A549 (cell line): Measurements from ENCODE around the gene DDB1. TPM values are rescaled to one million over a fixed set of nuclear protein-coding genes. Genes with fewer than 3 reads are reported as not detected.

Source experiments
- ATAC-seq, 2 experiments: fragments of 200-7000 bp in 1 of 2; fragments of >200 bp in 1 of 2; cut with Nextera tagmentation in 1 of 2; cut with Tn5 transposase in 1 of 2; 3 replicates each; pipeline versions ENCODE4 v1.8.0 to v1.9.1; 2018 to 2020; ENCODE audit warnings: mild to moderate bottlenecking in 1 of 2, moderate library complexity in 1 of 2
- CTCF ChIA-PET: fragments of 300-600 bp; sonication (Branson Sonifier 250); formaldehyde crosslinking; extraction: SDS; loops from one replicate; lab custom pipeline; 2021; ENCODE audit warnings: antibody characterized with exemption, inconsistent platforms; lab: Yijun Ruan, JAX
- POLR2A ChIA-PET: fragments of 350-600 bp; formaldehyde crosslinking; extraction: SDS; loops from one replicate; lab custom pipeline; 2021; ENCODE audit warnings: antibody characterized with exemption, inconsistent platforms; lab: Yijun Ruan, JAX
- DNase-seq, 2 experiments: peaks; one replicate each; pipeline versions ENCODE4 v3.0.0 to v3.0.0-alpha.2; 2011 to 2016; ENCODE audit warnings: low read depth in 1 of 2, low spot score in 1 of 2
- FAIRE-seq: peaks from 2 replicates; lab custom pipeline; 2011; peaks lifted over from hg19 to GRCh38; lab: Jason Lieb, UNC
- H3K27ac ChIP-seq, 2 experiments: fragments of >200 bp; sonication (Bioruptor Twin); formaldehyde crosslinking; 3 replicates each; pipeline ENCODE4 v1.5.1; 2016 to 2017
- H3K4me1 ChIP-seq: fragments of >200 bp; sonication (Bioruptor Twin); formaldehyde crosslinking; 3 replicates; pipeline ENCODE4 v1.6.1; 2016
- H3K4me2 ChIP-seq: fragments of >200 bp; sonication (Bioruptor Twin); formaldehyde crosslinking; 3 replicates; pipeline ENCODE4 v1.6.1; 2016
- H3K4me3 ChIP-seq: fragments of >200 bp; sonication (Bioruptor Twin); formaldehyde crosslinking; 3 replicates; pipeline ENCODE4 v1.5.1; 2016
- H3K9me3 ChIP-seq: fragments of >200 bp; sonication (Bioruptor Twin); formaldehyde crosslinking; 3 replicates; pipeline ENCODE4 v1.6.1; 2016
- BHLHE40 ChIP-seq: IDR thresholded peaks from 2 replicates; pipeline ENCODE4 v1.6.1; 2012; ENCODE audit warnings: low read depth, low read length, inconsistent platforms
- CBX8 ChIP-seq: fragments of 200-600 bp; sonication (generic); IDR thresholded peaks from 2 replicates; pipeline ENCODE4 v1.6.1; 2016
- CEBPB ChIP-seq, 2 experiments: fragments of >200 bp in 1 of 2; sonication (Bioruptor Twin) in 1 of 2; formaldehyde crosslinking in 1 of 2; IDR thresholded peaks; 2 replicates each; pipeline ENCODE4 v1.6.1; 2012 to 2016
- CHD2 ChIP-seq: fragments of 150-350 bp; IDR thresholded peaks from 2 replicates; pipeline ENCODE4 v1.6.1; 2014; ENCODE audit warnings: low read length; ENCODE audit not compliant: partially characterized antibody
- EHF ChIP-seq: fragments of 250-450 bp; sonication (Bioruptor Pico); IDR thresholded peaks from 2 replicates; pipeline ENCODE4 v1.5.0; 2020; ENCODE audit warnings: mild to moderate bottlenecking
- EP300 ChIP-seq, 2 experiments: fragments of >200 bp; sonication (Bioruptor Twin); formaldehyde crosslinking; IDR thresholded peaks; 2 replicates in 1 of 2; 3 replicates in 1 of 2; pipeline ENCODE4 v1.6.1; 2016 to 2017
- ESRRA ChIP-seq: fragments of 150-350 bp; IDR thresholded peaks from 2 replicates; pipeline ENCODE4 v1.6.1; 2014; ENCODE audit warnings: mild to moderate bottlenecking, low read length, borderline replicate concordance
- FOXS1 ChIP-seq: fragments of 250-450 bp; sonication (Bioruptor Pico); IDR thresholded peaks from 2 replicates; pipeline ENCODE4 v1.5.0; 2020; ENCODE audit warnings: mild to moderate bottlenecking, moderate library complexity
- GATA3 ChIP-seq: IDR thresholded peaks from 2 replicates; pipeline ENCODE4 v1.6.1; 2012; ENCODE audit warnings: borderline replicate concordance
- HDAC2 ChIP-seq: fragments of 200-600 bp; sonication (generic); IDR thresholded peaks from 2 replicates; pipeline ENCODE4 v1.6.1; 2016
- HOXA7 ChIP-seq: fragments of 250-450 bp; sonication (Bioruptor Pico); IDR thresholded peaks from 2 replicates; pipeline ENCODE4 v1.5.0; 2020; ENCODE audit warnings: mild to moderate bottlenecking, moderate library complexity
- JUNB ChIP-seq: fragments of >200 bp; sonication (Bioruptor Twin); formaldehyde crosslinking; IDR thresholded peaks from 2 replicates; pipeline ENCODE4 v1.6.1; 2016
- KDM1A ChIP-seq: fragments of 200-600 bp; sonication (generic); IDR thresholded peaks from 2 replicates; pipeline ENCODE4 v1.6.1; 2016; ENCODE audit warnings: low read depth, mild to moderate bottlenecking
- MAFK ChIP-seq: fragments of 450-650 bp; IDR thresholded peaks from 2 replicates; pipeline ENCODE4 v1.6.1; 2014; ENCODE audit not compliant: partially characterized antibody
- MAZ ChIP-seq: fragments of 150-350 bp; IDR thresholded peaks from 2 replicates; pipeline ENCODE4 v1.6.1; 2014; ENCODE audit warnings: antibody characterized with exemption, low read depth, low read length, borderline replicate concordance
- NFE2L2 ChIP-seq: fragments of 150-350 bp; conservative IDR thresholded peaks from 2 replicates; pipeline ENCODE4 v1.6.1; 2014; ENCODE audit warnings: low read length
- NR3C1 ChIP-seq: fragments of >200 bp; sonication (Bioruptor Twin); formaldehyde crosslinking; IDR thresholded peaks from 3 replicates; pipeline ENCODE4 v1.6.1; 2017
- POLR2A ChIP-seq: IDR thresholded peaks from 2 replicates; pipeline ENCODE4 v1.6.1; 2012; ENCODE audit warnings: mild to moderate bottlenecking, low read length
- SMC3 ChIP-seq: fragments of >200 bp; sonication (Bioruptor Twin); formaldehyde crosslinking; IDR thresholded peaks from 3 replicates; pipeline ENCODE4 v1.6.1; 2018; ENCODE audit warnings: inconsistent platforms
- SREBF2 ChIP-seq: fragments of 450-650 bp; IDR thresholded peaks from 2 replicates; pipeline ENCODE4 v1.6.1; 2014; ENCODE audit warnings: mild to moderate bottlenecking, moderate library complexity
- TP53 ChIP-seq: fragments of 250-450 bp; sonication (Bioruptor Pico); IDR thresholded peaks from 2 replicates; pipeline ENCODE4 v1.5.0; 2021; ENCODE audit warnings: mild to moderate bottlenecking, moderate library complexity
- ZC3H11A ChIP-seq: fragments of 450-650 bp; IDR thresholded peaks from 2 replicates; pipeline ENCODE4 v1.6.1; 2014; ENCODE audit warnings: antibody characterized with exemption, mild to moderate bottlenecking
- ZSCAN20 ChIP-seq: fragments of 250-450 bp; sonication (Bioruptor Pico); IDR thresholded peaks from 2 replicates; pipeline ENCODE4 v1.8.0; 2022; ENCODE audit warnings: mild to moderate bottlenecking, moderate library complexity
- WGBS: methylation state at CpG from one replicate; pipeline ENCODE4 v1.1.6; 2017; ENCODE audit errors: missing lambda C conversion rate; 5-methylcytosine and 5-hydroxymethylcytosine counted together
- polyA plus RNA-seq, 4 experiments: library from polyadenylated mRNA; depleted of rRNA in 3 of 4; stranded (reverse); fragments of >200 nt; fragmentation: RNase III in 1 of 4; extraction: RNeasy Plus Mini Kit Qiagen cat#74134 plus additional on column Dnase treatment in 1 of 4; gene quantifications; 2 replicates in 3 of 4; 3 replicates in 1 of 4; pipeline ENCODE4 v1.2.3, GENCODE V29; 2011 to 2017
- TF ChIP-seq, protein P1 (sequence below): fragments of 200-600 bp; sonication (generic); IDR thresholded peaks from 2 replicates; pipeline ENCODE4 v1.6.1; 2016; ENCODE audit warnings: antibody characterized with exemption, mild to moderate bottlenecking, moderate library complexity
- TF ChIP-seq, protein P2 (sequence below): fragments of 450-650 bp; IDR thresholded peaks from 2 replicates; pipeline ENCODE4 v1.6.1; 2014; ENCODE audit warnings: antibody characterized with exemption
- TF ChIP-seq, protein P3 (sequence below): IDR thresholded peaks from 2 replicates; pipeline ENCODE4 v1.6.1; 2012; ENCODE audit warnings: low read depth, borderline replicate concordance
- TF ChIP-seq, protein P4 (sequence below): IDR thresholded peaks from 2 replicates; pipeline ENCODE4 v1.6.1; 2012
- TF ChIP-seq, protein P5 (sequence below): IDR thresholded peaks from 2 replicates; pipeline ENCODE4 v1.6.1; 2012
- TF ChIP-seq, protein P6 (sequence below): fragments of 250-450 bp; sonication (Bioruptor Pico); IDR thresholded peaks from 2 replicates; pipeline ENCODE4 v1.5.0; 2021; ENCODE audit warnings: mild to moderate bottlenecking, moderate library complexity, borderline replicate concordance

DDB1 gene
- polyA plus RNA-seq, 2 of the 4 experiments (the other 2 are of a cell fraction): 149 to 222 TPM

DNA sequence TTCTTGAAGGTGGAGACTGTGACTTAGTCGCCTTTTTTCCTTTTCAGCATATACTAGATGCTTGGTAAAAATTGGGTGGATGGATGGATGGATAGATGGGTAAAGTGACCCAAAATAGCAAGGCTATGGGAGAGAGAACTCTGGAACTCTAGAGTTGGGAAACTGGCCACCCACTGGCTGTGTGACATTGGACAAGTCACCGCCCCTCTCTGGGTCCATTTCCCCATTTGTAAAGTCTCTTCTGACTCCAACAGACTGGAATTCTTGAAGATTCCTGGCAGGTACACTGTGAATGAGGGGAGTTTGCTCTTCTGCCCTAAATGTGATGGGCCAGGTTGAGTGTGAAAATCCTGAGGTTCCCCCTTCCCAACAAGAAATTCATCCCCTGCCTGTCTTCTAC is 8.1 kb upstream of the DDB1 start:
- TF ChIP-seq, protein P1, sequence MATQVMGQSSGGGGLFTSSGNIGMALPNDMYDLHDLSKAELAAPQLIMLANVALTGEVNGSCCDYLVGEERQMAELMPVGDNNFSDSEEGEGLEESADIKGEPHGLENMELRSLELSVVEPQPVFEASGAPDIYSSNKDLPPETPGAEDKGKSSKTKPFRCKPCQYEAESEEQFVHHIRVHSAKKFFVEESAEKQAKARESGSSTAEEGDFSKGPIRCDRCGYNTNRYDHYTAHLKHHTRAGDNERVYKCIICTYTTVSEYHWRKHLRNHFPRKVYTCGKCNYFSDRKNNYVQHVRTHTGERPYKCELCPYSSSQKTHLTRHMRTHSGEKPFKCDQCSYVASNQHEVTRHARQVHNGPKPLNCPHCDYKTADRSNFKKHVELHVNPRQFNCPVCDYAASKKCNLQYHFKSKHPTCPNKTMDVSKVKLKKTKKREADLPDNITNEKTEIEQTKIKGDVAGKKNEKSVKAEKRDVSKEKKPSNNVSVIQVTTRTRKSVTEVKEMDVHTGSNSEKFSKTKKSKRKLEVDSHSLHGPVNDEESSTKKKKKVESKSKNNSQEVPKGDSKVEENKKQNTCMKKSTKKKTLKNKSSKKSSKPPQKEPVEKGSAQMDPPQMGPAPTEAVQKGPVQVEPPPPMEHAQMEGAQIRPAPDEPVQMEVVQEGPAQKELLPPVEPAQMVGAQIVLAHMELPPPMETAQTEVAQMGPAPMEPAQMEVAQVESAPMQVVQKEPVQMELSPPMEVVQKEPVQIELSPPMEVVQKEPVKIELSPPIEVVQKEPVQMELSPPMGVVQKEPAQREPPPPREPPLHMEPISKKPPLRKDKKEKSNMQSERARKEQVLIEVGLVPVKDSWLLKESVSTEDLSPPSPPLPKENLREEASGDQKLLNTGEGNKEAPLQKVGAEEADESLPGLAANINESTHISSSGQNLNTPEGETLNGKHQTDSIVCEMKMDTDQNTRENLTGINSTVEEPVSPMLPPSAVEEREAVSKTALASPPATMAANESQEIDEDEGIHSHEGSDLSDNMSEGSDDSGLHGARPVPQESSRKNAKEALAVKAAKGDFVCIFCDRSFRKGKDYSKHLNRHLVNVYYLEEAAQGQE: no peak
- TF ChIP-seq CHD2: no peak
- TF ChIP-seq MAZ: no peak
- no peak for TF ChIP-seq MAFK
- TF ChIP-seq SREBF2: no peak
- TF ChIP-seq, protein P2, sequence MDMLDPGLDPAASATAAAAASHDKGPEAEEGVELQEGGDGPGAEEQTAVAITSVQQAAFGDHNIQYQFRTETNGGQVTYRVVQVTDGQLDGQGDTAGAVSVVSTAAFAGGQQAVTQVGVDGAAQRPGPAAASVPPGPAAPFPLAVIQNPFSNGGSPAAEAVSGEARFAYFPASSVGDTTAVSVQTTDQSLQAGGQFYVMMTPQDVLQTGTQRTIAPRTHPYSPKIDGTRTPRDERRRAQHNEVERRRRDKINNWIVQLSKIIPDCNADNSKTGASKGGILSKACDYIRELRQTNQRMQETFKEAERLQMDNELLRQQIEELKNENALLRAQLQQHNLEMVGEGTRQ: no peak
- no peak for TF ChIP-seq GATA3
- no peak for TF ChIP-seq EHF (CRISPR knock-in tag)
- TF ChIP-seq BHLHE40: no peak
- TF ChIP-seq, protein P3, sequence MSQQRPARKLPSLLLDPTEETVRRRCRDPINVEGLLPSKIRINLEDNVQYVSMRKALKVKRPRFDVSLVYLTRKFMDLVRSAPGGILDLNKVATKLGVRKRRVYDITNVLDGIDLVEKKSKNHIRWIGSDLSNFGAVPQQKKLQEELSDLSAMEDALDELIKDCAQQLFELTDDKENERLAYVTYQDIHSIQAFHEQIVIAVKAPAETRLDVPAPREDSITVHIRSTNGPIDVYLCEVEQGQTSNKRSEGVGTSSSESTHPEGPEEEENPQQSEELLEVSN: no peak
- no peak for TF ChIP-seq FOXS1
- no peak for TF ChIP-seq CBX8
- TF ChIP-seq POLR2A: no peak
- TF ChIP-seq, protein P4, sequence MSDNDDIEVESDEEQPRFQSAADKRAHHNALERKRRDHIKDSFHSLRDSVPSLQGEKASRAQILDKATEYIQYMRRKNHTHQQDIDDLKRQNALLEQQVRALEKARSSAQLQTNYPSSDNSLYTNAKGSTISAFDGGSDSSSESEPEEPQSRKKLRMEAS: no peak
- no peak for TF ChIP-seq CEBPB (IDR thresholded peaks at IDR 0.05)
- DNase-seq (no peak), ATAC-seq (no peak), FAIRE-seq (no peak)
- WGBS: 90% methylated on average over 2 of the region's 2 CpGs
- ChIA-PET CTCF (interaction anchor here (10.7 to 10.9 kb wide), 2 partner anchors 18 to 39 kb away, joined by 368 to 552 read pairs; partner anchors contain the start of genes CYB561A3 and TMEM138), POLR2A (no interaction called here)
- Histone ChIP-seq H3K4me1 (peaks cover 1% of the 10 kb centered on the region), H3K9me3 (no peaks in the 10 kb centered on the region), H3K4me2 (no peak overlapping the region), H3K4me3 (no peak overlapping the region), H3K27ac (no peak overlapping the region)

DNA sequence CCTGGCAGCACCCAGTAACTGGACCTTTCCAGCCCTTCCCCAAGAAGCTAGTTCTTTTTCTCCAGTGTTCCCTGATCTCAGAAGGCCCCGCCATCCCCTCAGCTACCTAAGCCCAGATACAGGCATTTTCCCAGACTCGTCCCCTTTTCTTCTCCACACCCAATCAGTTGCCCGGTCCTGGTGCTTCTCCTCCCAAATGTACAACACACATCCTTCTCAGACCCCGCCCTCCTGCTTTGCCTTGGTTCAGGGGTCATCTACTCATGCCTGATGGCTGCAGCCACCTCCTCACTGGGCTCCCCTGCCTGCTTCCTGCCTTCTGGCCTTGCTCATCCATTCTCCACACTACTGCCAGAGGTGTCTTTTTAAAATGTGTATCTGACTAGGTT is 6.6 kb upstream of the DDB1 start:
- TF ChIP-seq, protein P5, sequence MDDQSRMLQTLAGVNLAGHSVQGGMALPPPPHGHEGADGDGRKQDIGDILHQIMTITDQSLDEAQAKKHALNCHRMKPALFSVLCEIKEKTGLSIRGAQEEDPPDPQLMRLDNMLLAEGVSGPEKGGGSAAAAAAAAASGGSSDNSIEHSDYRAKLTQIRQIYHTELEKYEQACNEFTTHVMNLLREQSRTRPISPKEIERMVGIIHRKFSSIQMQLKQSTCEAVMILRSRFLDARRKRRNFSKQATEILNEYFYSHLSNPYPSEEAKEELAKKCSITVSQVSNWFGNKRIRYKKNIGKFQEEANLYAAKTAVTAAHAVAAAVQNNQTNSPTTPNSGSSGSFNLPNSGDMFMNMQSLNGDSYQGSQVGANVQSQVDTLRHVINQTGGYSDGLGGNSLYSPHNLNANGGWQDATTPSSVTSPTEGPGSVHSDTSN: no peak
- TF ChIP-seq SMC3 (no peak), NR3C1 (no peak), ZC3H11A (no peak), CBX8 (no peak), ESRRA (no peak), EP300 (IDR thresholded peaks at IDR 0.05) (no peak), ZSCAN20 (CRISPR knock-in tag) (no peak), TP53 (CRISPR knock-in tag) (no peak), JUNB (no peak), EHF (CRISPR knock-in tag) (no peak), NFE2L2 (no peak), HOXA7 (CRISPR knock-in tag) (no peak), HDAC2 (no peak), MAFK (no peak), KDM1A (no peak)
- TF ChIP-seq, protein P6, sequence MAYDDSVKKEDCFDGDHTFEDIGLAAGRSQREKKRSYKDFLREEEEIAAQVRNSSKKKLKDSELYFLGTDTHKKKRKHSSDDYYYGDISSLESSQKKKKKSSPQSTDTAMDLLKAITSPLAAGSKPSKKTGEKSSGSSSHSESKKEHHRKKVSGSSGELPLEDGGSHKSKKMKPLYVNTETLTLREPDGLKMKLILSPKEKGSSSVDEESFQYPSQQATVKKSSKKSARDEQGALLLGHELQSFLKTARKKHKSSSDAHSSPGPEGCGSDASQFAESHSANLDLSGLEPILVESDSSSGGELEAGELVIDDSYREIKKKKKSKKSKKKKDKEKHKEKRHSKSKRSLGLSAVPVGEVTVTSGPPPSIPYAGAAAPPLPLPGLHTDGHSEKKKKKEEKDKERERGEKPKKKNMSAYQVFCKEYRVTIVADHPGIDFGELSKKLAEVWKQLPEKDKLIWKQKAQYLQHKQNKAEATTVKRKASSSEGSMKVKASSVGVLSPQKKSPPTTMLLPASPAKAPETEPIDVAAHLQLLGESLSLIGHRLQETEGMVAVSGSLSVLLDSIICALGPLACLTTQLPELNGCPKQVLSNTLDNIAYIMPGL (CRISPR knock-in tag): no peak
- TF ChIP-seq, all 56 proteins: peak for 0
- DNase-seq: no peak
- no peaks in the 10 kb centered on the region for H3K9me3 ChIP-seq
- no peak for ATAC-seq
- no peak for FAIRE-seq
- POLR2A ChIA-PET: interaction anchor here (7.9 kb wide), 1 partner anchor 22 kb away, joined by 67 read pairs; the partner anchor contains the start of genes CYB561A3 and TMEM138
- H3K4me1 ChIP-seq: peaks cover 13% of the 10 kb centered on the region
- no peak overlapping the region for H3K27ac ChIP-seq
- H3K4me3 ChIP-seq: no peak overlapping the region
- no peak overlapping the region for H3K4me2 ChIP-seq
- CTCF ChIA-PET: interaction anchor here (1.0 to 10.9 kb wide), 4 partner anchors 20 to 51 kb away, joined by 3 to 552 read pairs (median 186); partner anchors contain the start of genes CYB561A3 and TMEM138
- 81% methylated on average over 4 of the region's 4 CpGs for WGBS
